ENCODE data around the gene DHDH.

DHDH gene

DNA sequence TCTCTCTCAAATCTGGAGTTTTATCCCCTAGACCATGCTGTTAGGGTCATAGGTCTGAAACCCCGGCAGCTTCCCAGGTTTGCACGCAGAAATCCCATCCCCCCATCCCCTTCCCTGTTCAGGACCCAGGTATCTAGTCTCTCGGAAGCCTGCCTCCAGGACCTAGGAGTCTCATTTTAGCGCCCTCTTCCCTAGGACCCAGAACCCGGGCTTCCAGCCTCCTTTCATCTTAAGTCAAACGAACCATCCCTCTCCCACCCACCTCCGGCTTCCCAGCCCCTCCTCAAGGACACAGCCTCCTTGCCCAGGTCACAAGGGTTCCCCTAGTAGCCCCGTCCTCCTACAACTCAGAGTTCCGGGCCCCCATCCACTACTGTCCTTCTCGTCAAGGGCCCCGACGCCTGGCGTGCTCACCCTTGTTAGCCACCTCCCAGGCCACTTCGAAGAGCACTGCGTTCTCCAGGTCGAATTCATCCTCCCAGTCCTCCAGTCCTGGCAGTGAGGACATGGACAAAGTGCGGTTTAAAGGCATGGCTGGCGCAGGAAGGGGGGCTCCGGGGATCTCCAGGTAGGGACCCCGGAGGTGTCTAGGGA, 59.2 kb downstream of the DHDH start:
- DNase-seq (ENCODE audit: low read depth in 2 of 2) = no peak

DNA sequence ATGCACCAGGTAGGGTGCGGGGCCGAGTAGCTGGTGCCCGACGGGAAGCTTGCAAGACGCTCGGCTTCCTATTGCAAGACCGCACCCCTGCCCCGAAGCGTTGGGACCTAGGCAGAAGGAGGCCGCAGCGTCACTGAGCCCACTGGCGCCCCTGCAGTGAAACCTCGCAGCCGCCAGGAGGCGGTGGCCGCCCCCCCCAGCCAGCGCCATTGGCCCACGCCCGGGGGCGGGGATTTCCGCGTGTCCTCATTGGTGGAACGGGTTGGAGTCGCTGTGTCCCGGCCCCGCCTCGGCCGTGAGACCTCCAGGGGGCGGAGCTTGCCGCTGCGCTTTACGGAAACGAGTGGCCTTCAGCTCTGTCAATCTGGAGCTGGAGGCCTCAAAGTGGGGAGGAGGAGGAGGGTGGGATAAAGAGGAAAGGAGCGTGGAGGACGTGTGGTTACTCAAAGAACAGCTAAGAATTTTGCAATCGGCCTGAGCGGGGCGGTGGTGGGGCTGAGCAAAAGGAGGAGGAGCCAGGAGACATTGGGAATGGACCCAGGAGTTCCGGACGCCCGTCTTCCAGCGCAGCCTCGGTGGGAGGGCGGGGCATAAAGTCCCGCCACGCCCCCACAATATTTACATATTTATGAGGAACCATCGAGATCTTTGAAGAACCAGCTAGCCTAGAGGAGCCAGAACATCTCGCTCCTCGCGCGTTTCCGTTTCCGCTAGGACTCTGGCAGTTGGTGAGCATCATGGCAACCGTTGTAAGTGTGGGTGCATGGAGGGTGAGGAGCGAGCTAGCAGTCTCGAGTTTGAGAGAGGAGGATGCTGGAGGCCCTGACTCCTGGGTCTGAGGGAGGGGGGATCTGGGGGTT, 59.9 kb downstream of the DHDH start, which contains the start of the genes GYS1 and RUVBL2:
GYS1 (minus strand) TSS at position 135 of the 860 bp plus-strand sequence. CDS start 197 bp downstream, outside the sequence.
RUVBL2 (plus strand) TSS at position 713 of the 860 bp plus-strand sequence; CDS start at position 738, 25 bp downstream.
- DNase-seq (ENCODE audit: low read depth in 2 of 2) = peak; percentile 99 to 100

DNA sequence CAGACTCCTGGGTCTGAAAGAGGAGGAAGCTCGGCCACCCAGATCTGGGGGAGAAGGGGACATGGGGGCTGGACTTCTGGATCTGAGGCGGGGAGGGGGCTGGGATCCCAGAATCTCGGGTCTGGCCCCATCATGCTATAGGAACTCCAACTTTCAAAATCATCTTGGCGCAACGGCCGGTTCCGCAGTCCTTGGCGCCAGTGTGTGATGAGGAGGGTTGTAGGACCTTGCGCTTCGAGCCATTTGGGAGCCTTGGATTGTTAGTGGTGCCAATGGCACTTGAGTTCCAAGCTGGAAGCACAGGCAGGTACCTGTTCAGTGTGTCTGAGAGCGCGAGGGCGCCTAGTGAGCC, 60.5 kb downstream of the DHDH start:
- DNase-seq (ENCODE audit: low read depth in 2 of 2) = no peak

Data from stimulated activated CD4-positive, alpha-beta T cell treated with anti-CD3 and anti-CD28 coated beads, Interleukin-15, amount 100 ng/mL, for 48 hours (primary cell).